Ishikawa (cell line): Measurements from ENCODE around the gene GUCY1A1.

Experiments used
- CEBPB ChIP-seq: IDR thresholded peaks from 2 replicates; pipeline ENCODE4 v1.6.1; 2012
- CREB1 ChIP-seq: IDR thresholded peaks from 2 replicates; pipeline ENCODE4 v1.6.1; 2012; ENCODE audit warnings: low read depth
- EGR1 ChIP-seq: IDR thresholded peaks from 2 replicates; pipeline ENCODE4 v1.6.1; 2012
- EP300 ChIP-seq: IDR thresholded peaks from 2 replicates; pipeline ENCODE4 v1.6.1; 2012; ENCODE audit warnings: borderline replicate concordance
- FOXM1 ChIP-seq: IDR thresholded peaks from 2 replicates; pipeline ENCODE4 v1.6.1; 2012; ENCODE audit warnings: low read depth, borderline replicate concordance
- NFIC ChIP-seq: IDR thresholded peaks from 2 replicates; pipeline ENCODE4 v1.6.1; 2012
- RAD21 ChIP-seq: IDR thresholded peaks from 2 replicates; pipeline ENCODE4 v1.6.1; 2012; ENCODE audit warnings: low read depth
- TAF1 ChIP-seq: IDR thresholded peaks from 2 replicates; pipeline ENCODE4 v1.6.1; 2012; ENCODE audit warnings: low read depth, mild to moderate bottlenecking
- TCF12 ChIP-seq: IDR thresholded peaks from 2 replicates; pipeline ENCODE4 v1.6.1; 2012; ENCODE audit warnings: low read depth
- TEAD4 ChIP-seq: IDR thresholded peaks from 2 replicates; pipeline ENCODE4 v1.6.1; 2012
- YY1 ChIP-seq: IDR thresholded peaks from 2 replicates; pipeline ENCODE4 v1.6.1; 2012; ENCODE audit warnings: low read depth
- ZBTB7A ChIP-seq: IDR thresholded peaks from 2 replicates; pipeline ENCODE4 v1.6.1; 2012; ENCODE audit warnings: low read depth
- TF ChIP-seq, protein P1 (sequence below): IDR thresholded peaks from 2 replicates; pipeline ENCODE4 v1.6.1; 2012
- TF ChIP-seq, protein P2 (sequence below): IDR thresholded peaks from 2 replicates; pipeline ENCODE4 v1.6.1; 2012
- TF ChIP-seq, protein P3 (sequence below): IDR thresholded peaks from 2 replicates; pipeline ENCODE4 v1.6.1; 2012; ENCODE audit warnings: low read depth, mild to moderate bottlenecking

GUCY1A1 gene

DNA sequence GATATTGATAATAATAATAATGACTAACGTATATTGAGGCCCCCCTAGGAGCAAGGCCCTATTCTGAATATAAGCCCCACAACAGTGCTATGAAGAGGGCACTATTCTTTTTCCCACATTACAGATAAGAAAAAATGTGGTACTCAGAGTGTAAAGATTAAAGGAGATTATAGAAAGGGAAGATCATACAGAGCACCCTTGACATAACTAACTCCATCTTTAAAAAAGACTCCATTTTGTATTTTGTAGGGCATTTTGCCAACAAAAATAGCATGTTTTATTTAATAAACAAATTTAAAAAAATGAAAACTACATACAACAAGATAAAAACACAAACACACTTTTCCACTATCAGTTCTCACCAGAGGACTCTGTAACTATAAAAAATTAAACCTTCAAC, 42.1 kb downstream of the GUCY1A1 start:
- TF ChIP-seq TCF12 (no peak), FOXM1 (no peak), CREB1 (no peak), EP300 (no peak), EGR1 (no peak), TAF1 (no peak), RAD21 (no peak), CEBPB (no peak), NFIC (no peak), TEAD4 (no peak), ZBTB7A (no peak), YY1 (no peak)
- TF ChIP-seq, protein P1, sequence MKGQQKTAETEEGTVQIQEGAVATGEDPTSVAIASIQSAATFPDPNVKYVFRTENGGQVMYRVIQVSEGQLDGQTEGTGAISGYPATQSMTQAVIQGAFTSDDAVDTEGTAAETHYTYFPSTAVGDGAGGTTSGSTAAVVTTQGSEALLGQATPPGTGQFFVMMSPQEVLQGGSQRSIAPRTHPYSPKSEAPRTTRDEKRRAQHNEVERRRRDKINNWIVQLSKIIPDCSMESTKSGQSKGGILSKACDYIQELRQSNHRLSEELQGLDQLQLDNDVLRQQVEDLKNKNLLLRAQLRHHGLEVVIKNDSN: no peak
- TF ChIP-seq, protein P2, sequence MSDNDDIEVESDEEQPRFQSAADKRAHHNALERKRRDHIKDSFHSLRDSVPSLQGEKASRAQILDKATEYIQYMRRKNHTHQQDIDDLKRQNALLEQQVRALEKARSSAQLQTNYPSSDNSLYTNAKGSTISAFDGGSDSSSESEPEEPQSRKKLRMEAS: no peak
- TF ChIP-seq, protein P3, sequence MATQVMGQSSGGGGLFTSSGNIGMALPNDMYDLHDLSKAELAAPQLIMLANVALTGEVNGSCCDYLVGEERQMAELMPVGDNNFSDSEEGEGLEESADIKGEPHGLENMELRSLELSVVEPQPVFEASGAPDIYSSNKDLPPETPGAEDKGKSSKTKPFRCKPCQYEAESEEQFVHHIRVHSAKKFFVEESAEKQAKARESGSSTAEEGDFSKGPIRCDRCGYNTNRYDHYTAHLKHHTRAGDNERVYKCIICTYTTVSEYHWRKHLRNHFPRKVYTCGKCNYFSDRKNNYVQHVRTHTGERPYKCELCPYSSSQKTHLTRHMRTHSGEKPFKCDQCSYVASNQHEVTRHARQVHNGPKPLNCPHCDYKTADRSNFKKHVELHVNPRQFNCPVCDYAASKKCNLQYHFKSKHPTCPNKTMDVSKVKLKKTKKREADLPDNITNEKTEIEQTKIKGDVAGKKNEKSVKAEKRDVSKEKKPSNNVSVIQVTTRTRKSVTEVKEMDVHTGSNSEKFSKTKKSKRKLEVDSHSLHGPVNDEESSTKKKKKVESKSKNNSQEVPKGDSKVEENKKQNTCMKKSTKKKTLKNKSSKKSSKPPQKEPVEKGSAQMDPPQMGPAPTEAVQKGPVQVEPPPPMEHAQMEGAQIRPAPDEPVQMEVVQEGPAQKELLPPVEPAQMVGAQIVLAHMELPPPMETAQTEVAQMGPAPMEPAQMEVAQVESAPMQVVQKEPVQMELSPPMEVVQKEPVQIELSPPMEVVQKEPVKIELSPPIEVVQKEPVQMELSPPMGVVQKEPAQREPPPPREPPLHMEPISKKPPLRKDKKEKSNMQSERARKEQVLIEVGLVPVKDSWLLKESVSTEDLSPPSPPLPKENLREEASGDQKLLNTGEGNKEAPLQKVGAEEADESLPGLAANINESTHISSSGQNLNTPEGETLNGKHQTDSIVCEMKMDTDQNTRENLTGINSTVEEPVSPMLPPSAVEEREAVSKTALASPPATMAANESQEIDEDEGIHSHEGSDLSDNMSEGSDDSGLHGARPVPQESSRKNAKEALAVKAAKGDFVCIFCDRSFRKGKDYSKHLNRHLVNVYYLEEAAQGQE: no peak

GRCh38 chr4:155709918-155710317, 43.3 kb downstream of the GUCY1A1 start:
- TF ChIP-seq TAF1: no peak
- no peak for TF ChIP-seq CEBPB
- TF ChIP-seq, protein P1: no peak
- TF ChIP-seq, protein P3: no peak
- no peak for TF ChIP-seq NFIC
- no peak for TF ChIP-seq CREB1
- no peak for TF ChIP-seq ZBTB7A
- TF ChIP-seq, protein P2: no peak
- no peak for TF ChIP-seq TEAD4
- no peak for TF ChIP-seq RAD21
- no peak for TF ChIP-seq TCF12
- no peak for TF ChIP-seq EGR1
- TF ChIP-seq FOXM1: no peak
- no peak for TF ChIP-seq EP300
- no peak for TF ChIP-seq YY1

DNA sequence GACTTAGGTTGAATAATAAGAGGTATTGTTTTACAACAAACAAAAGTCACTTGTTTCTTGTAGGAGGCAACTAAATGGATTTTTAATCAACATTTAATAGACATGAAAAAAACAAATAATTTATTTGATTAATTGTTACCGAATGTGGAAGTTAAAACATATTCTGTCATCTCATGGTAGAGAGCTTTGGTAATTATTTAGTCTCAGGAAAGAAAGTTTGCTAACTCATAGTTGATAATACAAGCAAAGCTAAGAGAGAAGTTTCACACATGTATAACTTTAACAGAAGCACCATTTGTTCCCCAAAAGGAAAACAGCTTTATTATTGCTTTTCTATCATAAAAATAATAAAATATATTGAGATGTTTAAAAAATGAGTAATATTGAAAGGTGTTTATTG, 44.9 kb downstream of the GUCY1A1 start:
- TF ChIP-seq, protein P3: no peak
- TF ChIP-seq RAD21 (no peak), TCF12 (no peak), EGR1 (no peak), EP300 (no peak), TEAD4 (no peak), NFIC (no peak), CREB1 (no peak), TAF1 (no peak), CEBPB (no peak)
- TF ChIP-seq, protein P1: no peak
- TF ChIP-seq, protein P2: no peak

- TF ChIP-seq, protein P3: no peak
- no peak for TF ChIP-seq TAF1
- TF ChIP-seq EP300: no peak
- TF ChIP-seq EGR1: no peak
- TF ChIP-seq CEBPB: no peak
- no peak for TF ChIP-seq CREB1
- no peak for TF ChIP-seq TEAD4
- TF ChIP-seq RAD21: no peak
- TF ChIP-seq, protein P2: no peak
- no peak for TF ChIP-seq TCF12
- TF ChIP-seq FOXM1: no peak
- no peak for TF ChIP-seq ZBTB7A
- TF ChIP-seq NFIC: no peak
- no peak for TF ChIP-seq YY1
- TF ChIP-seq, protein P1: no peak
Observed at GRCh38 chr4:155712846-155713245, 46.2 kb downstream of the GUCY1A1 start.
